Subcutaneous abdominal adipose tissue (tissue), 5 donors: ENCODE data around the gene SLC9A8.
A peak's percentile ranks its signal among the peaks of the same experiment; 100 is the strongest.

Source experiments
- H3K27ac ChIP-seq: one replicate; pipeline ENCODE4 v1.7.0; 2013; ENCODE audit warnings: low read depth, mild to moderate bottlenecking, inconsistent platforms, low read length, moderate library complexity
- H3K27me3 ChIP-seq, 5 donors: one replicate each; pipeline ENCODE4 v1.7.0; 2013; ENCODE audit warnings: low read length in 5 of 5, inconsistent platforms in 1 of 5; ENCODE audit not compliant: control insufficient read depth in 5 of 5, insufficient read depth in 4 of 5
- H3K36me3 ChIP-seq, 5 donors: one replicate each; pipeline ENCODE4 v1.7.0; 2013; ENCODE audit warnings: low read length in 5 of 5; ENCODE audit not compliant: control insufficient read depth in 5 of 5, insufficient read depth in 5 of 5
- H3K4me1 ChIP-seq, 5 donors: one replicate each; pipeline ENCODE4 v1.7.0; 2013; ENCODE audit warnings: low read length in 5 of 5, mild to moderate bottlenecking in 3 of 5, moderate library complexity in 1 of 5; ENCODE audit not compliant: control insufficient read depth in 5 of 5, insufficient read depth in 5 of 5
- H3K4me3 ChIP-seq, 5 donors: one replicate each; pipeline ENCODE4 v1.7.0; 2013; ENCODE audit warnings: low read length in 5 of 5, low read depth in 1 of 5
- H3K9ac ChIP-seq, 5 donors: one replicate each; pipeline ENCODE4 v1.7.0; 2013; ENCODE audit warnings: low read length in 5 of 5, mild to moderate bottlenecking in 4 of 5, moderate library complexity in 3 of 5
- H3K9me3 ChIP-seq, 5 donors: one replicate each; pipeline ENCODE4 v1.7.0; 2013; ENCODE audit warnings: low read length in 5 of 5; ENCODE audit not compliant: control insufficient read depth in 5 of 5
- donor health status: healthy.
- donor health status: healthy.
- donor health status: healthy.
- donor health status: healthy.
- donor health status: healthy.

The SLC9A8 gene

DNA sequence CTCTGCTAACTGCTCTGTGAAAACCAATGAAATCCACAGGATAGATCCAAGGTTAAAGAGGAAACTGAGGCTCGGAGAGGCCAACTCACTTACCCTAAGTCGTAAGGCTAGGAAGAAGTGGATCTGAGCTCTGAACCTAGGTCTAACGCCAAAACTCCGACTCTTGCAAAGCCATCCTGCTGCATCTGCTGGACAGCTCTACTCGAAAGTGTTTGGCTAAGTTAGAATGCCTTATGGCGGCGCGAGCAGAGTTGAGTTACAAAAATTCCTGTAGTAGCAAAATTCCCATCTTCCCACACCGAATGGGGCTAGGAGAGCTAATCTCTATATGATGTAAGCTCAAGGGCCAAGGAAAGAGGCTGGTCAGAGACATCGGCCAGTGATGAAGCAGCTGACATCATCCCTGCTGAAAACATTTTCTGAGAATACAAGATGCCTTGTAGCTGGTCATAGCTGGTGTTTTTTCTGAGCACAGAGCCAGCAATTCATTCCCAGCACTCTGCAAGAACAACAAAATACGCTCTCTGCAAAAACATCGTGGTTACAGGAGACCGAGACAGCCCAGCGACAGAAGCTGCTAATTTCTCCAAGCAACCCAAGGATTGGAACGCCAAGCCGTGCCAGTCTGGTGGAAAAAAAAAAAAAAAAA is 100.9 kb downstream of the SLC9A8 start:
- no peak overlapping the region for H3K27ac ChIP-seq
- H3K9ac ChIP-seq: no peak overlapping the region
- H3K4me3 ChIP-seq: peak overlapping the region in 2 of 5 donors; percentile 94 to 100
- H3K4me1 ChIP-seq: peaks cover 16 to 44% (median 32%) of the 10 kb centered on the region in 5 donors
- no peaks in the 10 kb centered on the region for H3K9me3 ChIP-seq
- no peaks in the 10 kb centered on the region for H3K27me3 ChIP-seq
- H3K36me3 ChIP-seq: peaks cover 0 to 14% (median 6%) of the 10 kb centered on the region in 5 donors

DNA sequence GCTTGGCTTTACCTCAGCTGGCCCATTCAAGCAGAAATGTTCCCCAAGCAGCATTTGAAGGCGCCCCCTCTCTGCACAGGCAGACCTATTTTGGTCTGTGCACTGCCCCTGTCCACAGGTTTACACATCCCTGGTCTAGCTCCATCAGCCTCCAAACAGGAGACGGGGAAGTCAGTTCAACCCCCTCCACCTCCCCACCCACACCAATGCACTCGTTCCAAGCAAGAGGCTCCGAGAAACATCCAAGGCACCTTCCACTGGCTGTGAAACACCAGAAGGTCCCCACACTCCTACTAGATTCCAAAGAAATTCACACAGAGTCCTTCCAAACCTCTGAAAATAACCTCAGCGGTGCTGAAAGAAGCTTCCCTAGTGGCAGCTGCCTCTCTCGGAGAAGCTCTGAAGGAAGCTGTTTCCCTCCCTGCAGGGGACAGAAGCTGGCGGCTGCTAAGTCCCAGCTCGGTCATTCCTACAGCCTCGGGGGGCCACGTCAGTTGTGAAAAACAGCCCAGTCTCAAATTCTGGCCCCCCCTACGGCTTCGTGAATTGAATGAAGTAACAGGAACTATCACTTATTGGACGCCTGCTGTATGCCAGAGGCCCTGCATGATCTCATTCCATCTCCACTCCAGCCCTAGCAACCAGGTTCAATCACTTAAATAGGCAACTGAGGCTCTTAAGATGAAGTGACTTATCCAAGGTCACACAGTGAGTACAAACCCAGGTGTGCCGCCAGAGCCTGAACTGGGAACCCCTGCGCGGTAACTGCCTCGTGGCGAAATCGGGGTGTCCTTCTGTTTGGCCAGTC is 101.9 kb downstream of the SLC9A8 start:
- H3K9me3 ChIP-seq: no peaks in the 10 kb centered on the region
- peak overlapping the region; percentile 79 to 100 (median 94) for H3K4me3 ChIP-seq
- peak overlapping the region; percentile 99 for H3K27ac ChIP-seq
- H3K9ac ChIP-seq: peak overlapping the region; percentile 28 to 97 (median 95)
- H3K4me1 ChIP-seq: peaks cover 14 to 39% (median 29%) of the 10 kb centered on the region in 5 donors
- peaks cover 0 to 9% (median 3%) of the 10 kb centered on the region in 5 donors for H3K36me3 ChIP-seq
- H3K27me3 ChIP-seq: no peaks in the 10 kb centered on the region

DNA sequence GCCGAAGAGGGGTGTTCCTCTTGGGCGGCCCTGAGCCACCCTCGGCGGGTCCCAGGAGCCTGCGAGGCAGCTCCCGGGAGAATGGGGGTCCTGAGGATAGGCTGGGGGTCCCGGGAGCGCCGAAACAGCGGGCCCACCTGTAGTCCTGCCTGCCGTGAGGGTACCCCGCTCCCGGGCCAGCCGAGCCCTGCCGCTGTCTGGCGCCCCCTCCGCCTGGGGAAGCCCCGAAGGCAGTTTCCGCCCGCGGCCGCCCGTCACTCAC is 102.4 kb downstream of the SLC9A8 start:
- no peaks in the 10 kb centered on the region for H3K9me3 ChIP-seq
- peak overlapping the region; percentile 99 for H3K27ac ChIP-seq
- no peaks in the 10 kb centered on the region for H3K27me3 ChIP-seq
- peaks cover 0 to 4% (median 0%) of the 10 kb centered on the region in 5 donors for H3K36me3 ChIP-seq
- H3K4me3 ChIP-seq: peak overlapping the region; percentile 79 to 100 (median 94)
- peaks cover 12 to 33% (median 26%) of the 10 kb centered on the region in 5 donors for H3K4me1 ChIP-seq
- peak overlapping the region; percentile 28 to 97 (median 95) for H3K9ac ChIP-seq

DNA sequence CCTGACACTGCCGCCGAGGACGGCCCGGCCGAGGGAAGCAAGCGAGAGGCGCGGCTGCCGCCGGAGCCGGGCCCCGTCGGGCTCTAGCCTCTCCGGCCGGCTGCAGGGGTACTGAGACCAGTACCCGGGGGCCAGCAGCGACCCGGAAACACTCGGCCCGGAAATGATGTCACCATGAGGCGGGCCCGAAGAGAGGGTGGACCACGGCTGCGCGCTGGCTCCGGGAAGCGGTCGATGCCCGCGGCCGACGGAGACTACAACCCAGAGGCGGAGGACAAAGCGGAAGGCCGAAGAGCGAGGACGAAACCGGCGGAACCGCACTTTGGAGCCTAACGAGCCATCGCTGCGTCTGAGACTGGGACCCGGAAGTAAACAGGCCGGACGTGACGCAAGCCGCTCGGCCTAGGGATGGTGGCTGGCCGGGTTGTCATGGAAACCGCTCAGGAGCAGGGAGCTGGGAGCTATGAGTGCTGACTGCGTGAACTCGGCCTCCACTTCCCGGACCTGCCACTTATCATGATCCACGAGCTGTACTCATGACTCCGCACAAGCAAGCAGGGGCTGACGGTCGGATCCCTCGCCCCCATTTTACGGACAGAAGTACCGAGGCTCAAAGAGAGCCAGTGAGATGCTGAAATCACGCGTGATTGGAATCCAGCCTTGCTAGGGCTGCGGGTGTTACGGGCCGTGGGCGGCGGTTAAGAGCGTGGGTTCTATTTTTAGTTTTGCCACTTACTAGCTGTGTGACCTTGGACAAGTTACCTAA is 102.9 kb downstream of the SLC9A8 start, which contains the start of gene SPATA2:
Gene SPATA2 (minus strand): TSS at position 150 of the 766 bp plus-strand sequence. CDS start 7,039 bp downstream, outside the sequence.
- Histone ChIP-seq H3K27ac (peak within 1 kb of the TSS; percentile 99), H3K9me3 (no peaks in the 10 kb centered on the region), H3K4me1 (peaks cover 12 to 29% (median 26%) of the 10 kb centered on the region in 5 donors), H3K9ac (peak within 1 kb of the TSS; percentile 63 to 97 (median 95)), H3K27me3 (no peaks in the 10 kb centered on the region), H3K4me3 (peak within 1 kb of the TSS; percentile 79 to 100 (median 95)), H3K36me3 (no peaks in the 10 kb centered on the region)

DNA sequence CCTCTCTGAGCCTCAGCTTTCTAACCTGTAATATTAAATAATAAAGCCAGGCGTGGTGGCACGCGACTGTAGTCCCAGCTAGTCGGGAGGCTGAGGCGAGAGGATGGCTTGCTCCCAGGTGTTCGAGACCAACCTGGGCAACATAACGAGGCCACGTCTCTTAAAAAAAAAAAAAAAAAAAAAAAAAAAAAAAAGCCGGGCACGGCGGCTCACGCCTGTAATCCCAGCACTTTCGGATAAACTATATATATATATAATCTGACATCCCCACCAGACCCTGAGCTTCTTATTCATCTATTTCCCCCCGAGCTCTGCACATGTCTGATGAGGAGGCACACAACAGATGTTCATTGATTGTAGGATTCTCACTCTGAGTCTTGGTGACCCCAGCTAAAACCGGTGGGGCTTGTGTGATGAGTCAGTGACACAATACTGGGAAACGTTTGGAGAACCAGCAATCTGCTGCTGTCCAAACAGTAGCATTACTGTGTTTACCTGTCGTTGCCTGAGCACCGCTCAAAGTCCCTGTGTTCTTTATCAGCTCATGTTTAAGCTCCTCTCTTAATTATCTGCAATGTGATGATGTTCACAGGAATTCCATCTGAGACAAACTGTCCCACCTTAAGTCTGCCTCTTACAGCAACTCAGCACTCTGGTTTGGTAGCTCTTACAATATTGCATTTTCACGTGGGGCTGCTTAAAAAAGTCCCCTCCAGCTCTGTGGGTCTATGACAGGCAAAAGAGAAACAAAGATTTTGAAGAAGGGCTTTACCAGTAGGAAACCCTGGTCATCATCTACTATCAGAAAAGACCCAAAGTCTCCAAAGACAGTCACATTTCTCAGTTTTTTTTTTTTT is 103.7 kb downstream of the SLC9A8 start:
- Histone ChIP-seq H3K9ac (peak overlapping the region in 4 of 5 donors; percentile 93 to 97 (median 95)), H3K36me3 (no peaks in the 10 kb centered on the region), H3K4me3 (peak overlapping the region; percentile 79 to 100 (median 95)), H3K9me3 (no peaks in the 10 kb centered on the region), H3K27ac (peak overlapping the region; percentile 99), H3K27me3 (no peaks in the 10 kb centered on the region), H3K4me1 (peaks cover 12 to 29% (median 26%) of the 10 kb centered on the region in 5 donors)

DNA sequence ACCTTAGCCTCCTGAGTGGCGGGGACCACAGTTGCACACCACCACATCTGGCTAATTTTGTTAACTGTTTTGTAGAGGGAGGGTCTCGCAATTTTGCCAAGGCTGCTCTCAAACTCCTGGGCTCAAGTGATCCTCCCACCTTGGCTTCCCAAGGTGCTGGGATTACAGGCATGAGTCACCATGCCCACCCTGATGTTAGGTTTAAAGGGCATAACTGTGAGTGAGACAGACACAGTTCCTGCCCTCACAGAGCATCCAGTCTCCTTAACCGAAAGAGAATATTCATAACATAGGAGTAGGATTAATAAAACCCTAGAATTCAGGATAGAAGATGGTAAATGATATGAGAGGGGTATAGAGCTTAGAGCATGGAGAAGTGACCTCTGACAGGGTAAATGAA is 105.8 kb downstream of the SLC9A8 start:
- H3K9ac ChIP-seq: no peak overlapping the region
- H3K27ac ChIP-seq: no peak overlapping the region
- H3K36me3 ChIP-seq: no peaks in the 10 kb centered on the region
- H3K4me1 ChIP-seq: peaks cover 12 to 26% (median 21%) of the 10 kb centered on the region in 5 donors
- no peak overlapping the region for H3K4me3 ChIP-seq
- H3K27me3 ChIP-seq: peaks cover 0 to 3% (median 0%) of the 10 kb centered on the region in 5 donors
- H3K9me3 ChIP-seq: no peaks in the 10 kb centered on the region

DNA sequence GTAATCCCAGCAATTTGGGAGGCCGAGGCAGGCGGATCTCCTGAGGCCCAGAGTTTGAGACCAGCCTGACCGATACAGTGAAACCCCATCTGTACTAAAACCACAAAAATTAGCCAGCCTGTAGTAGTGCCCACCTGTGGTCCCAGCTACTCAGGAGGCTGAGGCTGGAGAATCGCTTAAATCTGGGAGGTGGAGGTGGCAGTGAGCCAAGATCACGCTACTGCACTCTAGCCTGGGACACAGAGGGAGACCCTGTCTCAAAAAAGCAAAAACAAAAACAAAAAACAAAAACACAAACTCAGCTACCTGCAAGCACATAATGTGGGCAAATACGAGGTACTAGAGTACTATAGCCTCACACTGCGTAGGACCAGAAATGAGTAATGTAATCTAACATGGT is 106.4 kb downstream of the SLC9A8 start:
- no peak overlapping the region for H3K9ac ChIP-seq
- peaks cover 10 to 20% (median 15%) of the 10 kb centered on the region in 5 donors for H3K4me1 ChIP-seq
- peaks cover 0 to 4% (median 0%) of the 10 kb centered on the region in 5 donors for H3K27me3 ChIP-seq
- H3K36me3 ChIP-seq: no peaks in the 10 kb centered on the region
- H3K27ac ChIP-seq: no peak overlapping the region
- H3K9me3 ChIP-seq: no peaks in the 10 kb centered on the region
- no peak overlapping the region for H3K4me3 ChIP-seq

DNA sequence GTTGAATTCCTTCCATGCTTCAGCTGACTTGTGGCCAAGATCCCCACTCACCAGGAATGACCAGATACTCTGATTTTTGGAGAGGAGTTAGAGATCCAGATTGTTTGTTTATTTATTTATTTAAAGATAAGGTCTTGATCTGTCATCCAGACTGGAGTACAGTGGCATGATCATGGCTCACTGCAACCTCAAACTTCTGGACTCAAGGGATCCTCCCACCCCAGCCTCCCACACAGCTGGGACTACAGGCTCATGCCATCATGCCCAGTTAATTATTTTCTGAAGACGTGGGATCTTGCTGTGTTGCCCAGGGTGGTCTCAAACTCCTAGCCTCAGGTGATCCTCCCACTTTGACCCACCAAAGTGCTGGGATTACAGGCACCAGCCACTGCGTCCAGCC is 106.8 kb downstream of the SLC9A8 start:
- H3K4me3 ChIP-seq: no peak overlapping the region
- H3K9me3 ChIP-seq: no peaks in the 10 kb centered on the region
- H3K27ac ChIP-seq: no peak overlapping the region
- H3K36me3 ChIP-seq: no peaks in the 10 kb centered on the region
- peaks cover 0 to 4% (median 0%) of the 10 kb centered on the region in 5 donors for H3K27me3 ChIP-seq
- peaks cover 5 to 16% (median 11%) of the 10 kb centered on the region in 5 donors for H3K4me1 ChIP-seq
- no peak overlapping the region for H3K9ac ChIP-seq

DNA sequence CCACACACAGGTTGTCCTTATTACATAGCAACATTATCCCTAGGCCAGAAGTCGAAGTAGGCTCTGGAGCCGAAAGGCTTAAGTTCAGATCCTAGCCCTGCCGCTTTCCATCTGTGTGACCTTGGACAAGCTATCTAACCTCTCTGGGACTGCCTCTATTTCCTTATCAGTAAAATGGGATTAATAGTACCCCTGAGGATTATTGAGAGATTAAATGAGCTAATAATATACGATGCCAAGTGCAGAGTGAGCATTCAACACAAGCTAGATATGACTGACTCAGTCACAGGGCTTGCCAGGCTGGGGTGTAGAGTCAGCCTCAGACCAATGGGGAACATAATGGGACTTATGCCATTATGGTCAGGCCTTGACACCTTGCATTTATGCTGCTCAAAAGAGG is 111.6 kb downstream of the SLC9A8 start:
- no peak overlapping the region for H3K27ac ChIP-seq

More for the DNA sequence above, 111.6 kb downstream of the SLC9A8 start:
- no peaks in the 10 kb centered on the region for H3K36me3 ChIP-seq
- H3K4me1 ChIP-seq: no peaks in the 10 kb centered on the region
- H3K9ac ChIP-seq: no peak overlapping the region
- no peaks in the 10 kb centered on the region for H3K9me3 ChIP-seq
- peaks cover 0 to 4% (median 0%) of the 10 kb centered on the region in 5 donors for H3K27me3 ChIP-seq
- no peak overlapping the region for H3K4me3 ChIP-seq
